ENCODE measurements around the gene RET. TPM values are rescaled to one million over a fixed set of nuclear protein-coding genes. Genes with fewer than 3 reads are reported as not detected.

The RET gene
- polyA plus RNA-seq, 3 donors, result 0.08 to 0.39 (median 0.14) TPM

DNA sequence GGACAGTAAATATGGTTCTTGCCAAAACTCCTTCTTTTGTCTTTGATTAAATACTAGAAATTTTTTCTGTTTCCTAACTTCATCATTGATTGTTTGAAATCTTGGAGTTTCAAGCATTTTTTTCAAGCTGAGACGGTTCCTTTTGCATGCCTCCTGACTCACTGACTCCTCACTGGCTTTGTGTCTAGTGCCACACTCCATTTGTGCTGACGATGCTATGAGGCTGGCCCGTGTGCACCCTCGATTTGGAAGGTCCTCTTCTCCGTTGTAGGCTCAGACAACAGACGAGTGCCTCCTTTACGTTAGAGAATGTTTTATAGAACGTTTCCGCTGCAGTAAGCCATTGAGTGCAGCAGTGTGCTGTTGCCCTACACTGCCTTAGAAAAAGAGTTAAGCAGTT, 50.6 kb downstream of the RET start:
- peak overlapping the region; percentile 69 to 88 for H3K27ac ChIP-seq (ENCODE audit: low read depth in 1 of 2, low read length in 2 of 2)

DNA sequence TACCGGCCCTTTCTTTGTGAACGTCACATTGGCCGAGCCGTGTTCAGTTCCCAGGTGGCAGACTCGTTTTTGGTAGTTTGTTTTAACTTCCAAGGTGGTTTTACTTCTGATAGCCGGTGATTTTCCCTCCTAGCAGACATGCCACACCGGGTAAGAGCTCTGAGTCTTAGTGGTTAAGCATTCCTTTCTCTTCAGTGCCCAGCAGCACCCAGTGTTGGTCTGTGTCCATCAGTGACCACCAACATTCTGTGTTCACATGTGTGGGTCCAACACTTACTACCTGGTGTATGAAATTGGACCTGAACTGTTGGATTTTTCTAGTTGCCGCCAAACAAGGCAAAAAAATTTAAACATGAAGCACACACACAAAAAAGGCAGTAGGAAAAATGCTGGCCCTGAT, 51.5 kb downstream of the RET start:
- Mint-ChIP-seq H3K4me1 (peaks cover 85% of the 10 kb centered on the region), H3K27ac (peak overlapping the region; percentile 88 to 97 (median 95)), H3K9me3 (no peaks in the 10 kb centered on the region), H3K27me3 (ENCODE audit: low read depth in 3 of 3) (peaks cover 1 to 3% (median 2%) of the 10 kb centered on the region in 3 donors), H3K36me3 (peaks cover 0 to 6% of the 10 kb centered on the region in 2 donors), H3K4me3 (no peak overlapping the region)
- DNase-seq, result no peak
- intact Hi-C loops (cut with micrococcal nuclease), result no loop called here
- Histone ChIP-seq H3K36me3 (replicated peaks in 1 of 2; ENCODE audit: control insufficient read depth in 1 of 2, insufficient read depth in 2 of 2, low read length in 2 of 2) (no peaks in the 10 kb centered on the region), H3K4me1 (ENCODE audit: control insufficient read depth in 1 of 2, insufficient read depth in 2 of 2, low read length in 2 of 2) (peaks cover 78 to 87% of the 10 kb centered on the region in 2 donors), H3K27me3 (ENCODE audit: control insufficient read depth in 2 of 2, insufficient read depth in 2 of 2, low read length in 2 of 2) (no peaks in the 10 kb centered on the region), H3K4me2 (replicated peaks; ENCODE audit: extremely low read depth, low read length, poor library complexity, severe bottlenecking) (no peak overlapping the region), H3K79me2 (ENCODE audit: insufficient read depth, low read length) (peaks cover 8% of the 10 kb centered on the region), H3K9ac (ENCODE audit: insufficient read depth, low read length, poor library complexity, severe bottlenecking) (peak overlapping the region; percentile 59), H3K4me3 (replicated peaks in 1 of 3; ENCODE audit: low read depth in 2 of 3, low read length in 3 of 3) (no peak overlapping the region), H4K20me1 (ENCODE audit: insufficient read depth, low read length) (no peaks in the 10 kb centered on the region), H2AFZ (ENCODE audit: insufficient read depth, low read depth, low read length, poor library complexity, severe bottlenecking) (no peak overlapping the region), H3K27ac (ENCODE audit: low read depth in 1 of 2, low read length in 2 of 2) (peak overlapping the region; percentile 92 to 96), H3K9me3 (replicated peaks in 1 of 2; ENCODE audit: control insufficient read depth in 1 of 2, insufficient read depth in 1 of 2, low read length in 2 of 2) (no peaks in the 10 kb centered on the region)
- TF ChIP-seq, protein P1, sequence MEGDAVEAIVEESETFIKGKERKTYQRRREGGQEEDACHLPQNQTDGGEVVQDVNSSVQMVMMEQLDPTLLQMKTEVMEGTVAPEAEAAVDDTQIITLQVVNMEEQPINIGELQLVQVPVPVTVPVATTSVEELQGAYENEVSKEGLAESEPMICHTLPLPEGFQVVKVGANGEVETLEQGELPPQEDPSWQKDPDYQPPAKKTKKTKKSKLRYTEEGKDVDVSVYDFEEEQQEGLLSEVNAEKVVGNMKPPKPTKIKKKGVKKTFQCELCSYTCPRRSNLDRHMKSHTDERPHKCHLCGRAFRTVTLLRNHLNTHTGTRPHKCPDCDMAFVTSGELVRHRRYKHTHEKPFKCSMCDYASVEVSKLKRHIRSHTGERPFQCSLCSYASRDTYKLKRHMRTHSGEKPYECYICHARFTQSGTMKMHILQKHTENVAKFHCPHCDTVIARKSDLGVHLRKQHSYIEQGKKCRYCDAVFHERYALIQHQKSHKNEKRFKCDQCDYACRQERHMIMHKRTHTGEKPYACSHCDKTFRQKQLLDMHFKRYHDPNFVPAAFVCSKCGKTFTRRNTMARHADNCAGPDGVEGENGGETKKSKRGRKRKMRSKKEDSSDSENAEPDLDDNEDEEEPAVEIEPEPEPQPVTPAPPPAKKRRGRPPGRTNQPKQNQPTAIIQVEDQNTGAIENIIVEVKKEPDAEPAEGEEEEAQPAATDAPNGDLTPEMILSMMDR (IDR thresholded peaks at IDR 0.05), result no peak
- WGBS (ENCODE audit: insufficient coverage), result 100% methylated on average over 3 of the region's 8 CpGs

More for the DNA sequence above, 50.6 kb downstream of the RET start:
- no peaks in the 10 kb centered on the region for H3K9me3 Mint-ChIP-seq
- Histone ChIP-seq H3K4me2 (replicated peaks; ENCODE audit: extremely low read depth, low read length, poor library complexity, severe bottlenecking) (peak overlapping the region; percentile 71), H3K9me3 (replicated peaks in 1 of 2; ENCODE audit: control insufficient read depth in 1 of 2, insufficient read depth in 1 of 2, low read length in 2 of 2) (no peaks in the 10 kb centered on the region), H3K79me2 (ENCODE audit: insufficient read depth, low read length) (peaks cover 8% of the 10 kb centered on the region), H3K27me3 (ENCODE audit: control insufficient read depth in 2 of 2, insufficient read depth in 2 of 2, low read length in 2 of 2) (no peaks in the 10 kb centered on the region), H3K4me3 (replicated peaks in 1 of 3; ENCODE audit: low read depth in 2 of 3, low read length in 3 of 3) (peak overlapping the region in 1 of 3 experiments; percentile 58), H4K20me1 (ENCODE audit: insufficient read depth, low read length) (no peaks in the 10 kb centered on the region), H3K9ac (ENCODE audit: insufficient read depth, low read length, poor library complexity, severe bottlenecking) (peak overlapping the region; percentile 52), H3K4me1 (ENCODE audit: control insufficient read depth in 1 of 2, insufficient read depth in 2 of 2, low read length in 2 of 2) (peaks cover 80 to 88% of the 10 kb centered on the region in 2 donors), H2AFZ (ENCODE audit: insufficient read depth, low read depth, low read length, poor library complexity, severe bottlenecking) (peak overlapping the region; percentile 57), H3K36me3 (replicated peaks in 1 of 2; ENCODE audit: control insufficient read depth in 1 of 2, insufficient read depth in 2 of 2, low read length in 2 of 2) (no peaks in the 10 kb centered on the region)
- peaks cover 83% of the 10 kb centered on the region for H3K4me1 Mint-ChIP-seq
- peak overlapping the region in 1 of 2 donors; percentile 42 for H3K4me3 Mint-ChIP-seq
- intact Hi-C loops (cut with micrococcal nuclease), result no loop called here
- no peak for DNase-seq
- H3K36me3 Mint-ChIP-seq, result peaks cover 0 to 6% of the 10 kb centered on the region in 2 donors
- H3K27ac Mint-ChIP-seq, result peak overlapping the region; percentile 70 to 92 (median 88)
- 92% methylated on average over 6 of the region's 9 CpGs for WGBS (ENCODE audit: insufficient coverage)
- TF ChIP-seq, protein P1 (IDR thresholded peaks at IDR 0.05), result no peak
- peaks cover 1 to 3% (median 2%) of the 10 kb centered on the region in 3 donors for H3K27me3 Mint-ChIP-seq (ENCODE audit: low read depth in 3 of 3)

Measured in CD14-positive monocyte (primary cell).